Activated naive CD4-positive, alpha-beta T cell treated with anti-CD3 and anti-CD28 coated beads for 36 hours (primary cell): ENCODE data around the gene LTA4H. TPM values are rescaled to one million over a fixed set of nuclear protein-coding genes. Genes with fewer than 3 reads are reported as not detected.
A peak's percentile ranks its signal among the peaks of the same experiment; 100 is the strongest.

Experiments used
- CTCF ChIA-PET: fragments of 350-600 bp; sonication (Branson Sonifier 250); formaldehyde crosslinking; loops from one replicate; lab custom pipeline; 2021; ENCODE audit warnings: antibody characterized with exemption; lab: Charles Lee
- DNase-seq: peaks from one replicate; pipeline ENCODE4 v3.0.0-alpha.2; 2020
- H3K27ac Mint-ChIP-seq: one replicate; pipeline ENCODE4 v1.8.0; 2021; ENCODE audit warnings: mild to moderate bottlenecking, mixed read lengths
- H3K27me3 Mint-ChIP-seq: one replicate; pipeline ENCODE4 v1.8.0; 2021; ENCODE audit warnings: low read depth, mixed read lengths
- H3K36me3 Mint-ChIP-seq: one replicate; pipeline ENCODE4 v1.8.0; 2021; ENCODE audit warnings: low read depth, mixed read lengths
- H3K4me1 Mint-ChIP-seq: one replicate; pipeline ENCODE4 v1.8.0; 2021; ENCODE audit warnings: low read depth, mixed read lengths
- H3K4me3 Mint-ChIP-seq: one replicate; pipeline ENCODE4 v1.8.0; 2021; ENCODE audit warnings: mild to moderate bottlenecking, moderate library complexity, mixed read lengths
- H3K9me3 Mint-ChIP-seq: one replicate; pipeline ENCODE4 v1.8.0; 2021; ENCODE audit warnings: mixed read lengths
- intact Hi-C: fragments of 100-400 bp; cut with micrococcal nuclease; formaldehyde crosslinking; loops from one replicate; pipeline ENCODE4 v1.15.1; 2023
- total RNA-seq, 2 experiments: library from RNA; stranded (reverse); gene quantifications; one replicate each; pipeline ENCODE4 v1.2.3, GENCODE V29; 2021

Gene LTA4H
- total RNA-seq, 2 experiments from 2014 or later: 125 TPM

GRCh38 chr12:96054244-96054610 is 18.8 kb upstream of the LTA4H start:
- no peak for DNase-seq
- Mint-ChIP-seq H3K36me3 (no peaks in the 10 kb centered on the region), H3K4me1 (peaks cover 2% of the 10 kb centered on the region), H3K27ac (no peak overlapping the region), H3K27me3 (no peaks in the 10 kb centered on the region), H3K9me3 (peaks cover 3% of the 10 kb centered on the region), H3K4me3 (no peak overlapping the region)
- intact Hi-C loops: no loop called here
- CTCF ChIA-PET: no interaction called here

- intact Hi-C loops: no loop called here
- Mint-ChIP-seq H3K27ac (no peak overlapping the region), H3K27me3 (no peaks in the 10 kb centered on the region), H3K4me3 (no peak overlapping the region), H3K4me1 (peaks cover 5% of the 10 kb centered on the region), H3K9me3 (peaks cover 3% of the 10 kb centered on the region), H3K36me3 (no peaks in the 10 kb centered on the region)
- no peak for DNase-seq
- CTCF ChIA-PET: interaction anchor here (0.8 to 1.1 kb wide), 2 partner anchors 55 to 158 kb away, joined by 3 to 4 read pairs; no protein-coding TSS in a partner anchor
Observed at GRCh38 chr12:96053476-96054243, 18.3 kb upstream of the LTA4H start.

- Mint-ChIP-seq H3K27ac (no peak overlapping the region), H3K4me1 (peaks cover 21% of the 10 kb centered on the region), H3K27me3 (no peaks in the 10 kb centered on the region), H3K4me3 (no peak overlapping the region), H3K9me3 (peaks cover 1% of the 10 kb centered on the region), H3K36me3 (no peaks in the 10 kb centered on the region)
- intact Hi-C loops: no loop called here
- CTCF ChIA-PET: interaction anchor here (0.9 kb wide), 1 partner anchor 170 kb away, joined by 3 read pairs; no protein-coding TSS in a partner anchor
- DNase-seq: no peak
Observed at GRCh38 chr12:96051756-96052485, 16.5 kb upstream of the LTA4H start.

GRCh38 chr12:96050139-96050538 is 14.8 kb upstream of the LTA4H start:
- Mint-ChIP-seq H3K27ac (no peak overlapping the region), H3K4me1 (peaks cover 37% of the 10 kb centered on the region), H3K9me3 (no peaks in the 10 kb centered on the region), H3K4me3 (no peak overlapping the region), H3K27me3 (no peaks in the 10 kb centered on the region), H3K36me3 (no peaks in the 10 kb centered on the region)
- DNase-seq: no peak
- CTCF ChIA-PET: interaction anchor here (0.5 to 0.8 kb wide), 3 partner anchors 12 to 347 kb away, joined by 3 read pairs; no protein-coding TSS in a partner anchor
- intact Hi-C loops: no loop called here

- Mint-ChIP-seq H3K36me3 (no peaks in the 10 kb centered on the region), H3K4me3 (no peak overlapping the region), H3K27ac (no peak overlapping the region), H3K9me3 (no peaks in the 10 kb centered on the region), H3K4me1 (peaks cover 47% of the 10 kb centered on the region), H3K27me3 (no peaks in the 10 kb centered on the region)
- CTCF ChIA-PET: interaction anchor here (0.6 to 1.5 kb wide), 4 partner anchors 8 to 352 kb away, joined by 3 to 5 read pairs (median 4); no protein-coding TSS in a partner anchor
- intact Hi-C loops: loop anchor here (5.0 kb wide), 2 partner anchors 468 to 947 kb away; no protein-coding TSS in a partner anchor
- DNase-seq: no peak
Observed at GRCh38 chr12:96049101-96049500, 13.7 kb upstream of the LTA4H start.

- intact Hi-C loops: loop anchor here (5.0 kb wide), 2 partner anchors 469 to 946 kb away; no protein-coding TSS in a partner anchor
- no peak for DNase-seq
- no peaks in the 10 kb centered on the region for H3K27me3 Mint-ChIP-seq
- H3K27ac Mint-ChIP-seq: peak overlapping the region; percentile 84
- no peaks in the 10 kb centered on the region for H3K36me3 Mint-ChIP-seq
- H3K4me1 Mint-ChIP-seq: peaks cover 52% of the 10 kb centered on the region
- H3K9me3 Mint-ChIP-seq: no peaks in the 10 kb centered on the region
- no peak overlapping the region for H3K4me3 Mint-ChIP-seq
- CTCF ChIA-PET: interaction anchor here (0.9 to 1.6 kb wide), 4 partner anchors 9 to 167 kb away, joined by 3 to 5 read pairs (median 4); no protein-coding TSS in a partner anchor
Observed at GRCh38 chr12:96048393-96048969, 13.1 kb upstream of the LTA4H start.

GRCh38 chr12:96047229-96048211 is 12.1 kb upstream of the LTA4H start:
- H3K36me3 Mint-ChIP-seq: no peaks in the 10 kb centered on the region
- H3K9me3 Mint-ChIP-seq: no peaks in the 10 kb centered on the region
- H3K4me1 Mint-ChIP-seq: peaks cover 52% of the 10 kb centered on the region
- no peaks in the 10 kb centered on the region for H3K27me3 Mint-ChIP-seq
- peak overlapping the region; percentile 54 for H3K4me3 Mint-ChIP-seq
- DNase-seq: peak; percentile 29
- H3K27ac Mint-ChIP-seq: peak overlapping the region; percentile 84
- intact Hi-C loops: loop anchor here (1.0 to 5.0 kb wide), 16 partner anchors 12 to 945 kb away; partner anchors contain the start of gene LTA4H
- CTCF ChIA-PET: interaction anchor here (0.6 to 1.6 kb wide), 6 partner anchors 14 to 443 kb away, joined by 3 to 5 read pairs (median 3); no protein-coding TSS in a partner anchor

- CTCF ChIA-PET: interaction anchor here (0.8 to 1.6 kb wide), 3 partner anchors 15 to 443 kb away, joined by 3 to 4 read pairs (median 3); no protein-coding TSS in a partner anchor
Observed at GRCh38 chr12:96046543-96047228, 11.3 kb upstream of the LTA4H start.

GRCh38 chr12:96045566-96045965 is 10.2 kb upstream of the LTA4H start:
- no peaks in the 10 kb centered on the region for H3K27me3 Mint-ChIP-seq
- no peaks in the 10 kb centered on the region for H3K9me3 Mint-ChIP-seq
- DNase-seq: no peak
- peak overlapping the region; percentile 64 for H3K27ac Mint-ChIP-seq
- H3K4me1 Mint-ChIP-seq: peaks cover 52% of the 10 kb centered on the region
- H3K4me3 Mint-ChIP-seq: no peak overlapping the region
- intact Hi-C loops: loop anchor here (5.0 kb wide), 2 partner anchors 472 to 943 kb away; no protein-coding TSS in a partner anchor
- H3K36me3 Mint-ChIP-seq: no peaks in the 10 kb centered on the region
- CTCF ChIA-PET: no interaction called here

More at GRCh38 chr12:96046543-96047228, 11.3 kb upstream of the LTA4H start:
- H3K9me3 Mint-ChIP-seq: no peaks in the 10 kb centered on the region
- DNase-seq: no peak
- H3K36me3 Mint-ChIP-seq: no peaks in the 10 kb centered on the region
- H3K4me3 Mint-ChIP-seq: peak overlapping the region; percentile 54
- H3K27ac Mint-ChIP-seq: peak overlapping the region; percentile 84
- intact Hi-C loops: loop anchor here (1.0 to 5.0 kb wide), 16 partner anchors 11 to 944 kb away; partner anchors contain the start of gene LTA4H
- H3K4me1 Mint-ChIP-seq: peaks cover 52% of the 10 kb centered on the region
- H3K27me3 Mint-ChIP-seq: no peaks in the 10 kb centered on the region

- peak overlapping the region; percentile 10 for H3K27ac Mint-ChIP-seq
- no peaks in the 10 kb centered on the region for H3K27me3 Mint-ChIP-seq
- intact Hi-C loops: loop anchor here (5.0 kb wide), 2 partner anchors 472 to 943 kb away; no protein-coding TSS in a partner anchor
- H3K9me3 Mint-ChIP-seq: no peaks in the 10 kb centered on the region
- H3K4me3 Mint-ChIP-seq: no peak overlapping the region
- H3K36me3 Mint-ChIP-seq: no peaks in the 10 kb centered on the region
- no peak for DNase-seq
- H3K4me1 Mint-ChIP-seq: peaks cover 52% of the 10 kb centered on the region
- CTCF ChIA-PET: interaction anchor here (0.6 kb wide), 1 partner anchor 307 kb away, joined by 3 read pairs; no protein-coding TSS in a partner anchor
Observed at GRCh38 chr12:96044943-96045290, 9.5 kb upstream of the LTA4H start.
